IPS DF 4.7 (cell line): ENCODE measurements around the gene TUSC7.

ENCODE experiments used
- DNase-seq: peaks from one replicate; pipeline ENCODE4 v3.0.0-alpha.2; 2013; ENCODE audit warnings: low spot score; ENCODE audit errors: extremely low read depth

Gene TUSC7

DNA sequence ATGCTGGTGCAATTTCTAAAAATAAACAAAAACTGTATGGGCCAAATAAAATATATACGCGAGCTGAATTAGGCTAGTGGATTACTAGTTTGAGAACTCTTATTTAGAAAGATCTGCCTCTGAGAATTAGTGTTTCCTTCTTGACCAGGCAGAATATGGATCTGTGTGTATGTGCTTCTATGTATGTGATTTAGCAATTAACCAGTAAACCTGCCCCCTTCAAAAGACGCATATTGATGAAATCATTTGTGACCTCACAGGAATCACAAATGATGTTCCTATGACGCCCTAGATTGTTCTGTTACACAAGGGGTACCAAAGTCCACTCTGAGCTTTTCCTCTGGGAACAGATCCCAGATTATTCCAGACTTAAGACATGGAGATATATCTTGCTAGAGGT is at the start of gene TUSC7:
TUSC7 (plus strand) TSS at position 301 of the 400 bp plus-strand sequence.
- DNase-seq, result no peak

DNA sequence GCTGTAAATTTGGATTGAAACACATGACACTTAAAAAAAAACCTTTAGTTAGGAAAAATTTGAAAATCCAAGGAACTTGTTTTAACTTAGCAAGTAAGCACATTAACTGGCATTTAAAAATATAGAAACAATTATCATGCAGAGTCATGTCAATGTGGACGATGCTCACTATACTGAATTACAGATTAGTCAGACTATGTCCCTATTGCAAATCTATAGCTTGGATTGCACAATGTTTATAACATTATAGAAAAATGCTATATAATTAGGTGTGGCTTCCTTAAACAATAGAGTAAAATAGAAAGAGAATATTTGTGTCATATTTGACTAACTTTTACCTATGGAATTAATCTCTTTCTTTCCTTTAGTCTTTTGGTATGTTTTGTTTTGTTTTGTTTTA is 48.4 kb upstream of the TUSC7 start:
- no peak for DNase-seq

DNA sequence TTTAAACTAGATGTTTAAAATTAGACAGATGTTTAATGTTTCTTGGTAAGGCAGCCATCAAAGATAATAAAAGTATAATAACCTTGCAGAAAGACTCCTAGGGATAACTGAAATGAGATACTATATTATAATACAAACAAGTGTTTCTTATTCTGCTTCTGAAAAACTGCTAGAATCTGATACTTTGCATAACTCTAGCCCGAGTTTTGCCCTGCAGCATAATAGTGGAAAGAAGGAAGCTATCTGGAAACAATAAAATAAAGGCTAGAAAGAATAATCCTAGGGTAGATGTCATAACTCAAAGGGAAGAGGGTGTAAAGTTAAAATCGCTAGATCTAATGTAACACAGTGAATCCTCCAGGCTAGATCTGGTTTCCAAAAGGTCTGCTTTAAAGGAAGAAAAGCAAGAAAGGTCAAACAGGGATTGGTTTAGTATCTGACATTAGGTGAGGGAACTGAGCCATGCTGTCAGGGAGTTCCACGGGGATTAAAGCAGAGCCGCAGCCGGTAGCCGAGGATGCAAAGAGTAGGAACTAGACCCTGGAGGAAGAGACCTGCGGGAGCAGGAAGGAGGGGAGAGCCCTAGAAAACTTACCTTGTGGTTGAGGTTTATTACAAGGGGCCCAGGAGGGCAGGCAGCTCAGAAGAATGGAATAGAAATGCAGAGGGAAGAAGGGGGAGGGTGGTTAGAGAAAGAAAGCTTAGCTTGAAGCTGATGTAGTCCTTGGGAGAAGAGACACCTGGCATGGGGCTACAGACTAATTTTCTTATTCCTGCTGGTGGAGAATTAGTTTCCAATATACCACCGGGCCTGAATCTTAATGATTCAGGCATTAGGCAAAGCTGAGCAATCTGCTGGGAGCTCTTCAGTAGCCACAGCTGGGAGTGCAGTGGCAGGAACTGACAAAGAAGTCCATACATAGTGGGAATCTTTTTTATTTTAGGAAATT is 46.1 kb upstream of the TUSC7 start:
- DNase-seq, result no peak

DNA sequence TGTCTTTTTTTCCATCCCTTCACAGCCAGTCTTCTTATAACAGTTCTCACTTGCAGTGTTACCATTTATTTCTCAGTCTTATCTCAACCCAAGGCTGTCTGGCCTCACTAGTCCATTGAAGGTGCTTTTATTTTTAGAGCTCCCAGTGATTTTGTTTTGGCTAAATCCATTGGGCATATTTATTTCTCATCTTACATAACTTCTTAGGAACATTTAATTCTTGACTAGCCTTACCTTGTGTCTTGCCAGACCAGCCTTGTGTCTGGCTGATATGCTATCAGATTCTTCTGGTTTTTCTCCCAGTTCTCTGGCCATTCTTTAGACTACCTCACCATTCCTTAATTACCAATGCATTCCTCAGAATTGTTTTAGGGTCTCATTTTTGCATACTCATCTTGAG is 42.3 kb upstream of the TUSC7 start:
- DNase-seq, result no peak

DNA sequence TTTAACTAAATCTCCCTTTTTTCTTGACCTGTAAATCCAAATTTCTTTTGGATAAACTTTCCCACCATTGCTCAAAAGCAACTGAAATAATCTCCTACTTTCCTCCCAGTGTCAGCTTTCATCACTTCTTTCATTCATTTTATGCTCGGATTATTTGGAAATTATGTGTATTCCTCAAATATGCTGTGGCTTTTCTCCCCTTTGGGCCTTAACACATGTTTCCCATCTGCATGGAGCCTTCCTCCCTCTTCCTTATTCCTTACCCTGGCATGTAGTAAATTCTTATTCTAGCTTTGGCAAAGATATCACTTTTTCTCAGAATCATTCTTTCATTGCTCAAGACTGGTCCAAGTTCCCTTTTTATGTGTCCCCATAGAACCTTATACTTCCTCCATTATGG is 41.8 kb upstream of the TUSC7 start:
- DNase-seq, result no peak

DNA sequence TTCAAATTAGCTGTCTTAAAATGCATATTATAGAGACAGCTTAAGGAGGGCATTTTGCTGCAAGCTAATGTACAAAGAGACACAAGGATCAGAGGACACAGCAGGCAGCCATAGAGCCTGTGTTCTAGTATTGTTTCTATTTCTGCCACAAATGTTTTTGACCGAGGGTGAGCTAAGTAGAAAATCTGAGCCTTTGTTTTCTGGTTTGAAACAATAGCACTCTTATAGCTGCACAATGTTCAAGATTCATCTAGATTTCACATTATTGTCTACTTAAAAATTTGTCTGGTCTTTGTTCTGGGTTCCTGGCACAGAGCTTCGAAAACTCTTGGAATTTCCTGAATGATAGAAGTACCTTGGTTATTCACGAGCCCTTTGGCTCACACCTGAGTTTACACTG is 40.0 kb upstream of the TUSC7 start:
- DNase-seq, result no peak

DNA sequence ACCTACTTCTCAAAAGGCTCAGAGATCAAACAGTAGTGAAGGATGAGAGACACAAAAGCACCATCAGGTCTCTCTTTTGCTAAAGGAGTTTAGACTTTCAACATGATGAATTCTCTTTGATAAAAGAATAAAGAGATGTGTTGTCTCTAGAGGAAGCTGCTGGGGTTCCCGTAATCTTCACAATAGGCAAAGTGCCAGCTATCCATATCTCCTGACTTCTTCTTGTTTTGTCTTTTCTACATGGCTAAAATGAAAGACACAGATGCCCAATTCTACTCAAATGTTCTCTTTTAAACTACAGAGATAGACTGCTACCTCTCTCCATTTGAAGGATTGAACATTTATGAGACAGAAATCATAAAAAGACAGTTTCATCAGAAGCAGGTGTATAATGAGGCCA is 38.4 kb upstream of the TUSC7 start:
- DNase-seq, result no peak

DNA sequence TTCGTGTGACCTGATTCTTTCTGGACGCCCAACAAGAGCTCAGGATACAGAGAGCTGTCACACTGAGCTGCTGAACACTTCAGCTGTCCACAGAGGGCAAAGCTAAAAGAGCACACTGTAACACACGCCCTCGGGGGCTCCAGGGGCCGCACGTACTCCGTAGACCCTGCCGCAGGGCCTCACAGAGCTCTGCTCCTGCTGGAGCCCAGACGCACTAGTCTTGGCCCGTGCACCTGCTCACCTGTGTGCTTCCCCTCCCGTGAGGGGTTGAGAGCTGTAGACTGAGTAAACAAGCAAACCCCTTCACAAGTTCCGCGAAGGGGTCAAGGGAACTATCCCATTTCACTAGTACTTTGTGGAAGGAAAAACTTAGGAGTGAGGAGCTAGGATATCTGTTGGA is 30.7 kb upstream of the TUSC7 start:
- no peak for DNase-seq

DNA sequence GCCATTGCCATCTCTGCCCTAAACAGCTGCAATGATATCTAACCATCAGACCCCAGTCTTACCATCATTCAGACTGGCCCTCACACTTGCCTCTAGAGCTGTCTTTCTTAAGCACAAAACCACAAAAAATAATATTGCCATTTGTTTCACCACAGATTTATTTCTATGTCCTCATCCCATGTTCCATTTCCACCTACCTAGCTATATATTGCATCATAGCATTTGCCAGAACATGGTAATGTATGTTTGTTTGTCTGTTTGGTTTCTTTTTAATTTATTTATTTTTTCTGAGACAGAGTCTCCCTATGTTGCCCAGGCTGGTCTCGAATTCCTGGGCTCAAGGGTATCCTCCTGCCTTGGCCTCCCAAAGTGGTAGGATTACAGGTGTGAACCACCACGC is 18.5 kb upstream of the TUSC7 start:
- DNase-seq, result no peak

DNA sequence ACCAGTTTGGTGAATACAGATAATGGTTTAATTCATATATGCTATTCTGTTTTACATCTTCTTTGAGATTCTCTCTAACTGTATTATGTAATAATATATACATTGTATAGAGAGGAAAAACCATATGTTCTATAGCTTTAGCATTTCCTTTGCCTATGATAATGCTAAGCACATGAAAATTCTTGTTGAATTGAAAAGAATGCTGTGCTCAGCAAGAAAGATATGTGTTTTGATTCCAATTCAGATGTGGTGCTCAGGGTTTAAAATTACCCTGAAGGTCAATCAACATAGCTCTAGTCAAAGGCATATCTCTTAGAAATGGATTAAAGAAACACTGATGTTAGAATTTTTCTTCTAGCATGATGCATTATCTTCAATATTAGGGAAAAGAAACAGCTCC is 8.5 kb upstream of the TUSC7 start:
- no peak for DNase-seq

DNA sequence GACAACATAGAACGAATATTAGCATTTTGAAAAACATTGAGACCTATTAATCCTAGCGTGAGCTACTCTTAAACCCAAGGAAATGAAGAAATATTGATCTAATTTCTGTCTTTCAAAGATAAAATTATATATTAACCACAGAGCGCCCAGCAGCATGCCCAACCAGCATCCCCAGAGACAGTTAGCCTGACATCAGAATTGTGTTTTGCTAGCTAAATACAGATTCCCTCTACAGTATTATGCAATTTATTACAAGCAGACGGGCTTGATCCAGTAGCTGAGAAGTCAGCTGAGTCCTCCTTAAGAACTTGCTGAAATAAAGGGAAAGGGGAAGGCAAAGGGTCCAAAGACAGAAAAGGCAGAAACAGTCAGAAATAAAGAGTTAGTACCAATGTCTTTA is 7.2 kb upstream of the TUSC7 start:
- DNase-seq, result no peak

DNA sequence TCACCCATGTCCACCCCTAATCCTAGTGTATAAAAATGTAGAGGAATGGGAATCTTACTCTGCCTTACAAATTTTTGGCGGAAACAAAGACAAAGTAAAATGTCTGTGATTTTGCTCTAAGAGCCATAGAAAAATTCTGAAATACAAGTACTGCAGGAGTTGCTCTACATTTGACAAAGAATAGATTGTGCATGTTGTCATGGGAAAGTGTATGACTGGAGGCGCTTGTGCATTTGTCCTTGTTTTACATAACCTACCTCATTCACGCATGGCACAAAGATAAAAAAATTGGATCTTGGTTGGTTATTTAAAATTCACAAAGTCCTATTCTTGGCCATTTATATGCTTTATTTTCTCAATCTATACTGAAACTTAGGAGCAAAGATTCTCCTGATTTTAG is 2.0 kb upstream of the TUSC7 start:
- no peak for DNase-seq

DNA sequence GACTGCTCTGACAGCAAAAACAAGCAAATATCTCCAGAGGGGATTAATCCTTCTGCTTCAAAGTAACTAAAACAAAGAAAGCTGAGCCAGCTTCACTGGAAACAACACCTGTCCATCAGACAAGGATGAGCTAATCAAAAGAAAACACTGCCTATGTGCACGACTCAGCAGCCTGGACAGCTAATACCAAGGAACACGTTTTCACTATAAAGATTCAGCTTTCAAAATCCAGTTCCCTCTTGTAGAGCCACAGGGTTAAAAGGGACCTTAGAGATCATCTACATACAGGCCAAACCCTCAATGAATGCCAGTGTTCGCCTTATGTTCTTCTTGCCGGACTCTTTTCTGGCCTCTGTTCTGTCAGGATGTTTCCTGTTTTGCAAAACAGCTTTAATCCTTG is 6.9 kb downstream of the TUSC7 start:
- no peak for DNase-seq

DNA sequence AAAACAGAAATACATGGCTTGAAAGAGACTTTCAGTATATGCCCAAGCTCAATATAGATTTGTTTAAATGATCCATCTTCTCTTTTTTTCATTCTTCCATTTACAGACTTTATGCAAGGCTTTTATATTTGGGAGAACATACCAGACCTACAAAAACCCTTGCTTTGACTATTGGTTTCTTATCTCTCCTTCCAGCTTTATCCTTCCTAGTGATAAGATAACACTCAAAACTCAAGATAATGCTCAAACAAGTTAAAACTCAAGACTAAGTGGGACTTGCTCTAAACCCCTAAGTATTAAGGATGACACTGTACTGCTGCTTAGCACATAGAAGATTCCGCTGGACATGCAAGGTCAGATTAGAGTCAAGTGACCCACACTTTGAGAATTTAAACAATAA is 8.0 kb downstream of the TUSC7 start:
- no peak for DNase-seq

DNA sequence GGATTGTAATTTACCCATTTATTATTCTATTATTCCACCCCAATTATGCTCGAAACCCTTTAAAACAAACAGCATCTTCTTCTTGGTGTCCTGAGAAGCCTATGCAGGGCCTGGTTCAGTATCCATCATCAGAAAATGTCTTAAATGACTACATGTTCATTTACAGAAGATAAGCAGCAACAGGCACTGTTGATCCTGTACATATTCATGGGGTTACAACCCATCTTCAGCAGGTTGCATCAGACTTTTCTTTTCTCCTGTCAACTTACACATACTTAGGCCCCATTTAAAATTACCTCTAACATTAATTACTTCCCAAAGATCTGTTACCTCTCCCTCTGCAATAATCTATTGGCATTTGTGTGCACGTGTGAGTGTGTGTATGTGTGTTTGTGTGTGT is 18.9 kb downstream of the TUSC7 start:
- DNase-seq, result no peak

DNA sequence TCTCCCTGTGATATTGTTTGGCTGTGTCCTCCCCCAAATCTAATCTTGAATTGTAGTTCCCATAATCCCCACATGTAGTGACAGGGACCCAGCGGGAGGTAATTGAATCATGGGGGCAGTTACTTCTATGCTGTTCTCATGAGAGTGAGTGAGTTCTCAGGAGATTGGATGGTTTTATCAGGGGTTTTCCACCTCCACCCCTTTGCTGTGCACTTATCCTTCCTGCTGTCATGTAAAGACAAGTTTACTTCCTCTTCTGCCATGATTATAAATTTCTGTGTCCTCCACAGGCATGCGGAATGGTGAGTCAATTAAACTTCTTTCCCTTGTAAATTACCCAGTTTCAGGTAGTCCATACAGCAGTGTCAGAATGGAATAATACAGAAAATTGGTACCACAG is 24.7 kb downstream of the TUSC7 start:
- no peak for DNase-seq

DNA sequence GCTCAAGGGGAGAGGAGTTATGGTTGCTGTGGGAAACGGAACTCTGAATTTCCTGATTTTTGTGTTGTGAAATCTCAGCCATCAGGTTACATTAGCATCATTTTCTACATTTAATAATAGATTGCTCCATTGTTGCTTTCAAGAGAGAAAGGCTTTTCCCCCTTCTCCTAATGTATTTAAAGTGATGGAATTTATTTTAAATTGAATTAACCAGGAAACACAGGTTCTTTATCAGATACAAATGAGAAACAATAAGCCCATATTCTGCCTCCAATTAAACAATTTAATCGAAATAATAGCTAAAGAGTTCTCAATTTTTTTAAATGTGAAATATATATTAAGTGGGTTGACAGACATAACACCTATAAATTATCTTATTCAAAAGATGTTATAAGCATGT is 30.1 kb downstream of the TUSC7 start:
- no peak for DNase-seq

DNA sequence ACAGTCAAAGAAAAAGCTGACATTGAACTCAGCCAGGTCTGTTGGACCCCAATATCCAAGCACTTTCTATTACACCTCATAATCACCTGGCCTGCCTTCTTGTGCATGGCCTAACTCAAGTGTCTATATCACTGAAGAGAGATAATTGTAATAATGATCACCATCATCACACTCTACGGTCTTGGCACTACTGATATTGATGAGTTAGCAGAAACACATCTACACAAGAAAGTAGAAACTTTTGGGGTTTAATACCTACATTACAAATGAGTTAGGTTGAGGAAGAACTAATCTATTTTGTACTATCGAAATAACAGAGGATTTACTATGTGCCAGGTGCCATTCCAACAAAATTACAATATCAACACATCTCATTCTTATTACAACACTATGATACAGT is 30.7 kb downstream of the TUSC7 start:
- no peak for DNase-seq

DNA sequence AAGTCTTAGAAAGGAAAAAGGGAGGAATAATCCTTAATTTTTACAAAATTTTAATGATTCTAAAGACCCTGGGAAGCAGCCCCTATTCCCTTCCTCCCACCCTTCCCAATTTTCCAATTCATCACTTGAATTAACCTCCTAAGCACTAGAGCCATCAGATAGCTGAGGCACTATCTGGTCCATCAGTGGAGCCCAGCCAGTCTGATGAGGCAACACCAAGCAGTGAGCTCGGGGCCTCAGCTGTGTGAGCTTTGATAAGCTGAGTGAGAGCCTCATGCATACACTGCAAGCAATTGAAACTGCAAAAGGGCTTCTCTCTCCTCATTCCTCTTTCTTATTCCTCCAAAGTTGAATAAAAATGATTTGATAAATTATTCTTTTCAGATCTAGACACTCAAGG is 31.9 kb downstream of the TUSC7 start:
- DNase-seq, result no peak

DNA sequence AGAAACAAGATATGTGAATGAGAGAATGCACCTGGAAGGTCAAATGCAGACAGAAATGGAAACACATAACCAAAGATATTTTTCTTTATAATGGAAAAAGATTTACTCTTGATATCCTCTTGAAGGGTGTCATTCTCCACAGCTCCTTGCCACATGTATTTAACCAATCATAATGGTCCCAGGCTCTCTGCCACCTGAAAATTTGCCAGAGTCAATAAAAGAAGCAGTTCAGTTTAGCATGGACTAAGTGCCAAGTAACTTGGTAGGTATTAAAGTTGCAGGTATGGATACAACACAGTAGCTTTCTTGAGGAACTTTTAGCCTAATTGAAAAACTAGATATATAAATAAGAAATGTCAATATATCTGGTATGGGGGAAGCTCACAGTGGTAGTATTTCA is 33.5 kb downstream of the TUSC7 start:
- no peak for DNase-seq

DNA sequence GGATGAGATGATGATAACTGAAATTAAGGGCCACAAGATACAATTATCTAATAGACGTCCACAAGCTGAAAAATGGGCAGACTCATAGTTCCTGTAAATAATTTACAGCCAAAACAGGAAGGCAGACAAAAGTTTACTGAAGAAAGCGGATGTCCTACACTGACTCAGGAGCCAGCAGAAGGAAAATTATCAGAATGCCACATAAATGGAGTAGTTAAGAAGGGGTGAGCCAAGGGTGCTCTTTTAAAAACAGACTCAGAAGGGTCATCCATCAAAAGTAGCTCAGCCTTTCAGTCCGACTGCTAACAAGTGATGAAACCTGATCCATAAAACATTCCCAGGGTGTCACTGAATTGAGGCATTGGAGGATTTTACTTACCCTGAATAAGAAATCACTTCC is 39.8 kb downstream of the TUSC7 start:
- DNase-seq, result no peak

DNA sequence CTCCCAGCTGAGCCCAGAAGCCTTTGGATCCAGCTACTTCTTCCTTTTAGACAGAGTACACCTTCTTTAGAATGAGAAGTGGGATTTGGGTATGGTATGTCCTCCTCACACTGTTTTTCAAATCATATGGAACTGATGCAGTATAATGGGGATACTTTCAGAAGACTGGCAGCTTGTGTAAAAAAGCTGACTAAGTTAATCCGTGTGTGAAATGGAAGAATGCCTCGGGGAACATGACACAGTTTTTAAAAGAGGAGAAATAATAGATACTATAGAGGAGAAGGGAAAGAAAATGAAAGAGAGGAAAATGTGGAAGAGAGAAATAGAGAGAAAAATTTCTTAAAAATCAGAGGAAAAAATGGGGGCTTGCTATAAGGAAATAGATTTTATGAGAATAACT is 47.7 kb downstream of the TUSC7 start:
- no peak for DNase-seq

DNA sequence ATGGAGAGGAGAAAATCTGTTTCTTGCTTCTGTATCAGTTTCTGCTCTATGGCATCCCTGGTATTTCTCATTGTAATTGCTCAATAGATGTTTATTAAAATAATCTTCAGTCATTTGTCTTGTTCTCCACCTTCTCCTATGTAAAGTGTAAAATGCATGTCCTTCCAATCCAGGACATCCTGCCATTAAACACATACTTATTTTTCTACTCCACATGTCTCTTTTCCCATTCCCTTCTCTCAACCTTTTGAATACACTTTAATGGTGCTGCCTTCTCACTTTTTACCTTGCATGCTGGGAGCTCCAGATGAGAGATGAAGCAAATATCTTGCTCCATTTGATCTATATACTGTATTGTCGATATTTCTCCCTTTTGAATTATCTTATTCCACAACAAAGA is 49.7 kb downstream of the TUSC7 start:
- no peak for DNase-seq
